Measurements from ENCODE around the gene CRTC3.
"Not testable (repeated sequence)": the region's sequence is repeated elsewhere in the genome, so short reads cannot be mapped to it uniquely, and the experiment has no call there.

The CRTC3 gene, protein sequence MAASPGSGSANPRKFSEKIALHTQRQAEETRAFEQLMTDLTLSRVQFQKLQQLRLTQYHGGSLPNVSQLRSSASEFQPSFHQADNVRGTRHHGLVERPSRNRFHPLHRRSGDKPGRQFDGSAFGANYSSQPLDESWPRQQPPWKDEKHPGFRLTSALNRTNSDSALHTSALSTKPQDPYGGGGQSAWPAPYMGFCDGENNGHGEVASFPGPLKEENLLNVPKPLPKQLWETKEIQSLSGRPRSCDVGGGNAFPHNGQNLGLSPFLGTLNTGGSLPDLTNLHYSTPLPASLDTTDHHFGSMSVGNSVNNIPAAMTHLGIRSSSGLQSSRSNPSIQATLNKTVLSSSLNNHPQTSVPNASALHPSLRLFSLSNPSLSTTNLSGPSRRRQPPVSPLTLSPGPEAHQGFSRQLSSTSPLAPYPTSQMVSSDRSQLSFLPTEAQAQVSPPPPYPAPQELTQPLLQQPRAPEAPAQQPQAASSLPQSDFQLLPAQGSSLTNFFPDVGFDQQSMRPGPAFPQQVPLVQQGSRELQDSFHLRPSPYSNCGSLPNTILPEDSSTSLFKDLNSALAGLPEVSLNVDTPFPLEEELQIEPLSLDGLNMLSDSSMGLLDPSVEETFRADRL

DNA sequence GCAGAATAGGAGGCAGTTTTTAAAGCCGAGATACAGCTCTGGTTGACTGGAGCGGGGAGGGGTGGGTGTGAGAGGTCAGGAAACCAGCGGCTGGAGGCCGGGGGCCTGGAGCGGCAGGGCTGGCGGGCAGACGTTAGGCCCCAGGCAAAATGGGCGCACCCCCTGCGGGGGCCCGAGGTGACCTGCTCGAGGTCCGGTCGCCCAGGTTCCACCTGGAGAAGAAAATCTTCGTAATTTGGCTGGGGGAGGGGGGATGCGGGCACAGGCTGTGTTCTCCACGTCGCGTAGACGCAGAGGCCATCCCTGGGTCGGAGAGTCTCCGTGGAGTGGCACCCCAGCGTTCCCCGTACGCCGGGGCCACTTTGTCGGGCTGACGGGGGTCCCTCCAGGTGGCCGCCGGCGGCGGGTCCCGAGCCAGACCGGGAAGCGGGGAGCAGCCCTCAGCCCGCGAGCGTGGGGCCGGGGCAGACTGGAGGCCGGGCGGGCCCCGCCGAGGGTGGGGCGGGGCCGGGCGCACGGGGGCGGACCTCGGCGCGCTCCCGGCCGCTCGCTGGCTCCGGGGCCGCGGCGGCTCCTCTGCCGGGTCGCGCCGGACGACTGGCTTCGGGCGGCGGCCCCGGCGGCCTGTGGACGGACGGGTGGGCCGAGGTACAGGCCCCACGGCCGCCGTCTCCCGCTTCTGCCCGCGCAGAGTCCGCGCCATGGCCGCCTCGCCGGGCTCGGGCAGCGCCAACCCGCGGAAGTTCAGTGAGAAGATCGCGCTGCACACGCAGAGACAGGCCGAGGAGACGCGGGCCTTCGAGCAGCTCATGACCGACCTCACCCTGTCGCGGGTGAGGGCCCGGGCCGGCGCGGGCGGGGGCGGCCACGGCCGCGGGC is at the start of gene CRTC3:
Gene CRTC3 (plus strand): TSS at position 553 of the 879 bp plus-strand sequence. CDS start 149 bp downstream, at position 702.
- peak; percentile 36 for DNase-seq

DNA sequence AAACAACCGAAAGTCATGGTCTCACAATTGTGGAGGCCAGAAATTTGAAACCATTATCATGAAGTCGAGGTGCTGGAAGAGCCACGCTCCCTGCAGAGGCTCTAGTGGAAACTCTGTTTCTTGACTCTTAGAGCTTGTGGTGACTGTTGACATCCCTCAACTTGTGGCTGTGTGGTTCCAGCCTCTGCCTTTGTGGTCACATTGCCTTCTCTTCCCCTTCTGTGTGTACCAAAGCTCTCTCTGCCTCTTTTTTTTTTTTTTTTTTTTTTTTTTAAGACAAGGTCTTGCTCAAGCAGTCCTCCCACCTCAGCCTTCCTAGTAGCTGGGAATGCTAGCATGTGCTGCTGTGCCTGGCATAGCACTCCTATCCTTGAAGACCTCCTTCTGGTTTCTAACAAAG is 48.7 kb upstream of the CRTC3 start:
- no peak for DNase-seq

DNA sequence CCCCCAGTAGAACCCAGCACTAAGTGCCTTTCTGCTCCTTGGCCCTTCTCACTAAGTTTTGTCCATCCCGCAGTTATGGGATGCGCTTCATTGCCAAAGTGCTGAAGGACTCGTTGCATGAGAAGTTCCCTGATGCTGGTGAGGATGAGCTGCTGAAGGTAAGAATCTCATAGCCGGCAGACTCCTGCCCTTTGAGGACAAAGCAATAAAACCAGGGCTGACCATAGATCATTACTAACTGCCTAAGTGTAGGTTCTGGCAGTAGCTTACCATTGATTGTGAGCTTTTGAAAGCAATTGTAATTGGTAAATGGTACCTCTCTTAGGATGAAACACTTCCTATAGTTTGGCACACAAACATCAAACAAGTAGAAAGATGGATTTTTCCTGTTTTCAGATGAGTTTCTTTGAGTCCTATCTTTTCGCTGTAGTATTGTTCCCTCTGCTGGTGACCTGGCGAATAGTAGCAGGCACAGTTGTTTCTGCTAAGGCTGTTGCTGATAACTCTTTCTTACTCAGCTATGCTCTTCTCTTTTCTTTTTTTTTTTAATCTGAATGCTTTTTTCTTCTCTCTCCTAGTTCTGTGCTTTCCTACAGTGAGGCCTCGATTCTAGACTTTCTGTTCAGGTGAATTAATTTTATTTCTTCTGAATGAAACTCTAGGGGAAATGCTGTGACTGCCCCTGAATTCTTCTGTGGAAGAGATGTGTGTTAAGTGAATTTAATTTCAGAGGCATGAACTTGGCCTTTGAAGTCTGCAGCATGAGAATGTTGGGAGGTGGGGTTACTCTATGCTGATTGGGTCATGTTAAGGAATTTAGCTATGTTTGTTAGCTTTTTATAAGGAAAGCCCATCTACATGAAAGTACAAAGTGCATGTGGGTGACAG is 47.4 kb upstream of the CRTC3 start:
- DNase-seq: peak; percentile 31

DNA sequence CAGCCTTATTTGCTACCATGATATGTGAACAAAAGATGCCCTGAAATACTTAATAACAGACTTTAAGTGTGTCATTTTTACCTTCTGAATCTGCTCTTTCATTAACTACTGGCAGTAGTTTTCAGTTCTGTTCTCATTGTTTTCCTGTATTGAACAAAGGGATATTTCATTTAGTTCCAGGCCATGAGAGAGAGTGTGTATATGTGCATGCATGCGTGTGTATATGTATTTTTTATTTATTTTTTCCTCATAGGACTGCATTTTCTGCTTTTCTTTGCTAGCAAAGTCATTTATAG is 46.8 kb upstream of the CRTC3 start:
- DNase-seq: no peak

DNA sequence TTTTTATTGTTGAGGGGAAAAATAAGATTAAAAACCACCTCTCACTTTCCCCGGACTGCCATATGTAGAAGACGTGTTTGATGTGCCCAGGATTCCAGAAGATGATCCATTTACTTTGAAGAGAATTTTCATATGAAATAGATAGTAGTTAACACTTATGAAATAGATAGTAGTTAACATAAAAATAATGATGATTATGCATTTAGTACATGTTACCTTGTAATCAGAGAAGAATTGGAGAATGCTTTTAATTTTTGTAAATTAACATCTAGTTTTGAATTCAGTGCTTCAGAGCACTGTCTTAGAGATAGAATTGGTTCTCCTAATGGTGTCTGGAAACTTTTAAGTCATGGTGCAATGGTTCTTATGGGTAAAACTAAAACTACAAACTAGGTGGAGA is 46.1 kb upstream of the CRTC3 start:
- DNase-seq: no peak

DNA sequence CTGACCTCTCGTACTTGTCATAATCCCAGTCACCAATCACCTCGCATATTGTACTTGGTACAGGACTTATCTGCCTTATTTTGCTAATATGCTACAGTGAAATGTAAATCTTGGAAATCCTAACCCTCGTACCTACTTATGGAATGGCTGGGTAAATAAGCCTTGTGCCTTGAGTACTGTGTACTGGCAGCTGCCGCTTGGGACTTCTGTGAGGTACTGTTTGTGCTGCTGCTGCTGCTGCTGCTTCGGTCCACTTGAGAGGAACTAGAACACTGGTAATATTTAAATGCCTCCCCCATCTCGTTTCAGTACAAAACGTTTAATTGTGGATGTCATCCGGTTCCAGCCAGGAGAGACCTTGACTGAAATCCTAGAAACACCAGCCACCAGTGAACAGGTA is 42.5 kb upstream of the CRTC3 start:
- no peak for DNase-seq

DNA sequence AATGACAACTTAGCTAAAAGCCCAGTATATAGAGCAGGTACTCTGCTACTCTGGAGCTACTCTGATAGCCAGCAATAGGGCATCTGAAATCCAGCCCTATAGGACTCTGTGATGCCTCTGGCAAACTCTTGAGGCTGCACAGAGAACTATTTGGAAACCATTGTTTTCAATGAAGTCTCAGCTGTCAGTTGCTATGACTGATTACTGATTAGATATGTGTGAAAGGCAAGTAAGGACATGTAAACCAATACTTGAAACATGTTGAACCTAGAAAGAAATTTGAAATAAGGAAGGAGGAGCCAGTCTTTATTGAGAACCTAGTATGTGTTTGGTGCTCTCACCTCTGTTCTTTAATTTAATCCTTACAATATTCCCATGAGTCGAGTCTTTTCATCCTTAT is 40.2 kb upstream of the CRTC3 start:
- no peak for DNase-seq

DNA sequence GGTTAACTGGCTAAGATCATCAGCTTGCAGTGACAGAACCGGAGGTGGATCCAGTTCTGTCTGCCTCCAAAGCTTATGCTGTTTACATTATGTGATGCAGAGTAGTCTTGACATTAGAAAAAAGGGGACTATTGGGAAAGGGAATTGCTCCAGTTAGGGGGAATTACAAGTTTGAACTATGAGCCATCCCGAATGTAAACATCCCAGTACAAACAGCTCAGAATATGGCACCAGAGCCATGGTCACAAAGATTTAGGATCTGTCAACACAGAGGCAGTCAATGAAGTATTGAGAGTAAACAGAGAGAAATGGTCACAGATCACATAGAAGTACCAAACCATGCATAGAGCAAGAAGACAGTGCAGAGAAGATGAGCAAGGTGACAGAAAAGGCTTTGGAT is 39.8 kb upstream of the CRTC3 start:
- DNase-seq: no peak

DNA sequence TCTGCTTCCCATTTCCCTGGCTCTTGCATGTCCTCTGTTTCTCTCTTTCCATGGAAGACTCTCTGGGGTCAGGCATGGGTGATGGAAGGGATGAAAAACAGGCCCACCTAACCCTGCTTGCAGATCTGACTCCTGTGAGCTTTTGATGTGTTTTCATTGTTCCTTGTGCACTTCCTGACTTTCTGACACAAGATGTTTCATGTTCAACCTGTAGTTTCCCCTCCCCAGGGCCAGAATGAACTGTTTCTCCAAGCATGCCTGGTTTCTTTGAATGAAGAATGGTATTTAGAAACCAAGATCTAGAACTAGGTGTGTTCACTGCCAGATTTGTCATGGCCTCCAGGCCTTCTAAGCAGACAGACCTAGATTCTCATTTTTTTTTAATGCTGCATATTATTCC is 36.1 kb upstream of the CRTC3 start:
- no peak for DNase-seq

DNA sequence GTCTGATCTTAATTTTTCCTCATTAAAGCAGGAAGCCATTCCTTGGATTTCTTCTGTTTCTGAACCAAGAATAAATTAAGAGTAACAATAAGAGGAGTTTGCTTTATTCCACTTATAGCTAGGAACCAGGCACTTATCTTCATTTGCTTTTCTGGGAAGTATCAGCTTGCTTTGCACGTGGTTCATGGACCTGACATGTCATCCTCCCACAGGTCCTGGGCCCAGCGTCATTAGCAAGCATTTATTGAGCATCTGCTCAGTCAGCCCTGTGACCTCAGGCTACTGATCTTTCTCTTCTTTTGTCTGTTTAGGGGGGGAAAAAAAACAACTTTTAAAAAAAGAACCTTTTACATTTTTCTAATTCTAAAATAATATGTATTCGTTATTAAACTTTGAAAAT is 34.7 kb upstream of the CRTC3 start:
- DNase-seq: no peak

DNA sequence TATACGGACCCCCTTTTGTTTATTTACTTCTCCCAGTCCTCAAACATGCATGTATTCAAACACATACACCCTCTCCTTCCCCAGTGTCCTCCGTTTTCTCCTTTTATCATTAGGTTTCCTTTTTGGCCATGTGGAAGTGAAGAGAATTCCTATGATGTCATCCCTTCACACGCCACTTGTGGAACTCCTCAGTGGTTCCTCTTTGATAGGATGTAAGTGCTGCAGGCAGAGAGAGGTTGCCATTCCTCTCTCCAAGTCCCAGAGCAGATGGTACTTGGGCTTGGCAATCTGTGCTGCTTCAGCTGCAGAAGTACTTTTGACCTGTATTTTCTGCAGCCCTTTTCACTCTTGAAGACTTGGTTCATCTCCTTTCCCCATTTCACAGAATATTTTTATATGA is 32.9 kb upstream of the CRTC3 start:
- DNase-seq: no peak

DNA sequence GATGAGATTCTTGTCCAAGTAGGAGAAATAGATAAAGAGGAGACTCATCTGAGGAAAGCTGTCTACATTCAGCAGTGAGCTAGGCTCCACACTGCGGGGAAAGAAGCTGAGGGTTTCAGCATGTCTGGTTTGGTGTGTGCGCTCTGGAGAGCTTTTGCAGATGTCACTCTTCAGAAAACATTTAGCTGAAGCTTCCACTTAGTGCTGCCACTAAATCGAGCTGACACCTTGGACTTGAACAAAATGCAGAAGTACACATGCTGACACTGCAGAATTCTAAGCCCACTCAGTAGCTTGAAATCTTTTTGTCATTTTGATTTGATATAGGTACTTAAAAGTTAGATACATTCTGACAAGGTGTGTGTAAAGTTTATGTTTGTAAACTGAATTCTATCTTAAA is 32.3 kb upstream of the CRTC3 start:
- DNase-seq: no peak

DNA sequence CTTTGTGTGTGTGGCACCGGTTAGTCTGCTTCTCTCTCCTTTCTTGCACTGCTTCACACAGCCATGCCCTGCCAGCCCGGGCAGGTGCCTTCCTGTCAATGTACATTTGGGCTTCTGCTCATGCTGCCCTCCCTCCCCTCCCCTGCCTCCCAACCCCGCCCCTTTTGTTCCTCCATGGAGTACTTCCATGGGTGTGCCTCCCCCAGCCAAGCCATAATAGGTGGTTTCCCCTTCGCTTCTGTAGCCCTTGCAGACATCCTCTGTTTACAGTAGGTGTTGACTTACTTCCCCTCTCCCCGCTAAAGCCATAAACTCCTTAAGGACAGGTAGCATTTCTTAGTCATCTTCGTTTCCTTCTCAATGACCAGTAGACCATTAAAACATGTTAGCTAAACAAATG is 31.8 kb upstream of the CRTC3 start:
- DNase-seq: no peak

DNA sequence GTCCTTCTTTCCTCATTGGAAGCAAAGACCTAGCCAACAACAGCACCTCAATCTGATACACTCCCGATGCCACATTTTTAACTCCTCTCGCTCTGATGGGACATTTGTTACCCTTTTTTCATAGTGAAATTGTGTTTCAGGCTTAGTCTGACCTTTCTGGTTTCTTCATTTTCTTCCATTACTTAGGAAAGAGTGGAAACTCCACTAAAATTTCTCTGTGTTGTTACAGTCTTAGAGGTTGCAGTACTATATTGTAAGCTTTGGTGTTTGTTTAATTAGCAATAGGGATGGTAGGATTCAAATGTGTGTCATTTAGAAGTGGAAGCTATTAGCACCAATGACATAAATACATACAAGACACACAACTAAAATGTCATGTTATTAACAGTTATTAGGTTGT is 29.6 kb upstream of the CRTC3 start:
- DNase-seq: no peak

DNA sequence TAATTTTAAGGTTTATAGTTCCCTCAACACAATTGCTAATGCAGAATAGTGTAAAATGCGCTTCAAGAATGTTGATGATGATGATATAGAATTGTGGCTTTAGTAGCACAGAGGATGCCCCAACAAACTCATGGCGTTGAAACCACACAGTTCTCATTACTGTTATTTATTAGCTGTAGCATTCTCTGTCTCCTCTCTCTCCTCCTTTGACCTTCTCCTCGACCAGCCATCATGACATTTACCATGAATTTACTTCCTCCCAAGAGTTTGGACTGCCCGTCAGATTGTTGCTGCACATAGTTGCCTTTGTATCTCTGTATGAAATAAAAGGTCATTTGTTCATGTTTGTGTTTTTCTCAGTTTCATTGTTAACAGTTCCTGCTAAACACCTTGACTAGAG is 27.8 kb upstream of the CRTC3 start:
- DNase-seq: no peak

DNA sequence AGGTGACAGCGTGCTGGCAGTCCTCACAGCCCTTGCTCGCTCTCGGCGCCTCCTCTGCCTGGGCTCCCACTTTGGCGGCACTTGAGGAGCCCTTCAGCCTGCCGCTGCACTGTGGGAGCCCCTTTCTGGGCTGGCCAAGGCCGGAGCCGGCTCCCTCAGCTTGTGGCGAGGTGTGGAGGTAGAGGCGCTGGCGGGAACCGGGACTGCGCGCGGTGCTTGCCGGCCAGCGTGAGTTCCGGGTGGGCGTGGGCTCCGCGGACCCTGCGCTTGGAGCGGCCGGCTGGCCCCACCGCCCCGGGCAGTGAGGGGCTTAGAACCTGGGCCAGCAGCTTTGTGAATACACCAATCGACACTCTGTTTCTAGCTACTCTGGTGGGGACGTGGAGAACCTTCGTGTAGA is 18.9 kb upstream of the CRTC3 start:
- DNase-seq: not testable (repeated sequence)

DNA sequence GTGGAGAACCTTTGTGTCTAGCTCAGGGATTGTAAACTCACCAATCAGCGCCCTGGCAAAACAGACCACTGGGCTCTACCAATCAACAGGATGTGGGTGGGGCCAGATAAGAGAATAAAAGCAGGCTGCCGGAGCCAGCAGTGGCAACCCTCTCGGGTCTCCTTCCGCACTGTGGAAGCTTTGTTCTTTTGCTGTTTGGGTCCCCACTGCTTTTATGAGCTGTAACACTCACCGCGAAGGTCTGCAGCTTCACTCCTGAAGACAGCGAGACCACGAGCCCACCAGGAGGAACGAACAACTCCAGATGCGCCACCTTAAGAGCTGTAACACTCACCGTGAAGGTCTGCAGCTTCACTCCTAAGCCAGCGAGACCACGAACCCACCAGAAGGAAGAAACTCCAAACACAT is 18.5 kb upstream of the CRTC3 start:
- DNase-seq: not testable (repeated sequence)

DNA sequence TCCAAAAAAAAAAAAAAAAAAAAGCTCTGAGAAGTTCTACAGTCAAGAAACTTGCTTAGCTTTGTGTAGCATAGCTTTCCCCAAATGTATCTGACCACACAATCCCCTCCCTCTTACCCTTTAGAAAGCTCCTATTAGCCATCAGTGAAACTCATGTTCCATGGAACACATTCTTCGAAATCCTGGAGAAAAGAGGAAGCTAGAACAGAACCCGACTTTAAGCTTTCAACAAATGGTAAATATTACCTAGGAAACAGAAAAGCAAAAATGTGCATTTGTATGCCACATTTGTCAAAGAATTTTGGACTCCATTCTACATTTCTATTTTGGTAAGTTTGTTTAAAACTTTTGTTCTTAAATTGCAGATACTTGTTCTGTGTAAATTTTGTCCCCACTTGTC is 17.4 kb upstream of the CRTC3 start:
- DNase-seq: no peak

DNA sequence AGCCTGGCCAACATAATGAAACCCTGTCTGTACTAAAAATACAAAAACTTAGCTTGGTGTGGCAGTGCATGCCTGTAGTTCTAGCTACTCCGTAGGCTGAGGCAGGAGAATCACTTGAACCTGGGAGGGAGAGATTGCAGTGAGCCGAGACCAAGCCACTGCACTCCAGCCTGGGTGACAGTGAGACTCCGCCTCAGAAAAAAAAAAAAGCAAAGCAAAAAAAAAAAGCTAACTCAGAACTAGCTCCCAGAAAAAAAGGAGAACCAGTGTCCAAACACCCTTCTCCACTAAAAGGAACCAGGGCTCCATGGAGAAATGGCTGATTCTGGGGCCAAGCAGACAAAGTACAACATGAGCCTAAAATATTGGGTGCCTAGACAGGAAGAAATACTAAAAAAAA is 16.7 kb upstream of the CRTC3 start:
- no peak for DNase-seq

DNA sequence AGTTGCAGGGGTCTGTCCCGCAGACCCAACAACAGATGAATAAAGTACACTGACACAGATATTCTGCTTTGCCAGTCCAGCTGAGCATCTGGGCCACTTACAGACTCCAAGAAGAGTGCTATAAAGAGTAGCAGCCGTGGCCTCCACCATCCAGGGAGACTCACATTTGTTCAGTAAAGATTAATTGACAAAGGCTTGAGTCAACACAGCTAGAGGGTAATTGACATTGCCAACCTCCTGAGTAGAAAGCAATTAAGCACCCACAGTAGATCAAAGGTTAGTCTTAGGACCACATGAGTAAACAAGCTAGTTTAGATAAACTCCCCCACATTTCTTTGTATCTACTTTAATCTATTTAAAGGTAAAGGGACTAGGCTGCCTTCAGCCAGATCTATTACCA is 16.3 kb upstream of the CRTC3 start:
- DNase-seq: no peak

DNA sequence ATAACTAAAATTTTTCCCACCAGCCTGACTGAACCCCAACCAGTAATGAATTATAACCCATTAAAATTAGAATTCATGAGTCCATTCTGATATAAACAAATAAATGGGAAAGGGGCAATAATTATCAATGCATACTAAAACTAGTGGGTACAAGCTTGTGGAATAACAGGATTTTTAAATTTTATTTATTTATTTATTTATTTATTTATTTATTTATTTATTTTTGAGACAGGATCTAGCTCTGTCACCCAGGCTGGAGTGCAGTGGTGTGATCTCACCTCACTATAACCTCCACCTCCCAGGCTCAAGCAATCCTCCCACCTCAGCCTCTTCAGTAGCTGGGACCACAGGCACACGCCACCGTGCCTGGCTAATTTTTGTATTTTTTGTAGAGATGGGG is 15.8 kb upstream of the CRTC3 start:
- DNase-seq: not testable (repeated sequence)

DNA sequence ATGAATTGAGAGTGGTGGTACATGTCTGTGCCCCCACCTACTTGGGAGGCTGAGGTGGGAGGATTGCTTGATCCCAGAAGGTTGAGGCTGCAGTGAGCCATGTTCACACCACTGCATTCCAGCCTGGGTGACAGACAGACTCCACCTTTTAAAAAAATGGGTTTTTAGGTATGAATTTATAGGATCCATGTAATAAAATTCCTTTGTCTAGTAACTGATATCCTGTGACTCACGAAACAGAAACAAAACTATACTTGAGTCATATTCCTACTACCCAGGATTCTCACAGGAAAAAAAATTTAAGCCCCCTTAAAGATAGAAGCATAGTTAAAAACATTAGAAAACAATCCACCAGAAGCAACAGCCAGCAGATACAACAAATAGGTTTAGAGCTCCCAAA is 10.0 kb upstream of the CRTC3 start:
- DNase-seq: no peak

DNA sequence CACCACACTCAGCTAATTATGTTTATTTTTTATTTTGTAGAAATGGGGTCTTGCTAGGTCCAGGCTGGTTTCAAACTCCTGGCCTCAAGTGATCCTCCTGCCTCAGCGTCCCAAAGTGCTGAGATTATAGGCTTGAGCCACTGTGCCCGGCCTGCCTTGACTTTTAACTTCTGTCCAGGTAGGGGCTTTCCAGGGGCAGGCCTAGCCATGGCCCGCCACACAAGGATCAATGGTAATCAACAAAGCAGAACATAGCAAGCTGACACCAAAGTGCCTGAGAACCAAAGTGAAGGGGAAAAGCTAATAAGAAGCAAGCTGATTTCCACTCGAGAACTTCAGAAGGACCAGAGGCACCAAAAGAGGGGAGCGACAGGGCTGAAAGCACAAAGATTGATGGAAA is 9.4 kb upstream of the CRTC3 start:
- no peak for DNase-seq
